HEK293T (cell line): Measurements from ENCODE around the gene TK2.

Experiments used
- ARNT ChIP-seq: fragments of 450-650 bp; IDR thresholded peaks from 2 replicates; pipeline ENCODE4 v1.6.1; 2017; ENCODE audit warnings: mild to moderate bottlenecking
- BHLHE40 ChIP-seq: fragments of 450-650 bp; IDR thresholded peaks from 2 replicates; pipeline ENCODE4 v1.6.1; 2016; ENCODE audit warnings: mild to moderate bottlenecking, moderate library complexity, borderline replicate concordance
- CTBP1 ChIP-seq: fragments of 450-650 bp; IDR thresholded peaks from 2 replicates; pipeline ENCODE4 v1.6.1; 2016; ENCODE audit warnings: borderline replicate concordance
- FOXA1 ChIP-seq: fragments of 450-650 bp; IDR thresholded peaks from 2 replicates; pipeline ENCODE4 v1.6.1; 2016; ENCODE audit warnings: mild to moderate bottlenecking
- FOXM1 ChIP-seq: fragments of 450-650 bp; IDR thresholded peaks from 2 replicates; pipeline ENCODE4 v1.6.1; 2017; ENCODE audit warnings: mild to moderate bottlenecking, borderline replicate concordance
- HDGF ChIP-seq: fragments of 450-650 bp; IDR thresholded peaks from 2 replicates; pipeline ENCODE4 v1.6.1; 2017; ENCODE audit warnings: antibody characterized with exemption, borderline replicate concordance
- NFRKB ChIP-seq: fragments of 450-650 bp; IDR thresholded peaks from 2 replicates; pipeline ENCODE4 v1.6.1; 2016; ENCODE audit warnings: mild to moderate bottlenecking, moderate library complexity
- PKNOX1 ChIP-seq: fragments of 450-650 bp; IDR thresholded peaks from 2 replicates; pipeline ENCODE4 v1.6.1; 2016
- SP1 ChIP-seq: fragments of 450-650 bp; IDR thresholded peaks from 2 replicates; pipeline ENCODE4 v1.6.1; 2017
- TARDBP ChIP-seq: fragments of 450-650 bp; IDR thresholded peaks from 2 replicates; pipeline ENCODE4 v1.6.1; 2016

DNA sequence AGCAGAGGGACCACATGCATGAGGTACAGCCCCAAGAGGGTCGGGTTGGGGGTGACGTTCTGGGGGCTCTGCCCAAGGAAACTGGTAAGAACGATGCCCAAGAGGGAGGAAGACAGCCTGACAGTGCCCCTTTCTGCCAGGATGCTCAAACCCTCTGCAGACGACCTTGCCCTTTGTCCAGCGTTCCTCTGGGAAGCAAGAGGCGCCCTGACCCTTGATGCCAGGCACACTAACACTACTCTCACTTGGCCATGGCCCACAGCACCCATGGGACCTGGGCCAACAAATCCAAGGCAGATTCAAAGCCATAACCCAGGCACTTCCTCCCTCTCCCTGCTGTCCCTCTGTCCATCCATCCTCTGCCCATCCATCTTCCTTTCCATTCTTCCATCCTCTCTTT is 20.4 kb downstream of the TK2 start:
- TF ChIP-seq FOXM1 (no peak), TARDBP (no peak), SP1 (no peak), NFRKB (no peak), CTBP1 (no peak), FOXA1 (no peak), PKNOX1 (no peak), HDGF (no peak), BHLHE40 (no peak), ARNT (no peak)
